Measurements from ENCODE around the gene TCN1. TPM values are rescaled to one million over a fixed set of nuclear protein-coding genes. Genes with fewer than 3 reads are reported as not detected.
"Not testable (repeated sequence)": the region's sequence is repeated elsewhere in the genome, so short reads cannot be mapped to it uniquely, and the experiment has no call there.

The TCN1 gene
- total RNA-seq, 2 experiments from 2014 or later, result not detected

- no peak overlapping the region for H3K4me3 Mint-ChIP-seq
- H3K4me1 Mint-ChIP-seq, result no peaks in the 10 kb centered on the region
- no peaks in the 10 kb centered on the region for H3K36me3 Mint-ChIP-seq
- POLR2A ChIA-PET, result no interaction called here
- peaks cover 10% of the 10 kb centered on the region for H3K27me3 Mint-ChIP-seq
- no peak overlapping the region for H3K27ac Mint-ChIP-seq
- H3K9me3 Mint-ChIP-seq, result peaks cover 3% of the 10 kb centered on the region
- ATAC-seq (ENCODE audit: low read depth) (no peak), DNase-seq (no peak)
These were observed 18.7 kb downstream of the TCN1 start for GRCh38 chr11:59847626-59848025.

GRCh38 chr11:59846556-59846955, 19.7 kb downstream of the TCN1 start:
- no peaks in the 10 kb centered on the region for H3K36me3 Mint-ChIP-seq
- DNase-seq (no peak), ATAC-seq (ENCODE audit: low read depth) (no peak)
- H3K4me1 Mint-ChIP-seq, result no peaks in the 10 kb centered on the region
- peaks cover 10% of the 10 kb centered on the region for H3K27me3 Mint-ChIP-seq
- POLR2A ChIA-PET, result no interaction called here
- H3K9me3 Mint-ChIP-seq, result peaks cover 3% of the 10 kb centered on the region
- H3K27ac Mint-ChIP-seq, result no peak overlapping the region
- no peak overlapping the region for H3K4me3 Mint-ChIP-seq

- no peaks in the 10 kb centered on the region for H3K36me3 Mint-ChIP-seq
- peaks cover 10% of the 10 kb centered on the region for H3K27me3 Mint-ChIP-seq
- DNase-seq (no peak), ATAC-seq (ENCODE audit: low read depth) (no peak)
- no peak within 1 kb of the TSS for H3K27ac Mint-ChIP-seq
- POLR2A ChIA-PET, result no interaction called here
- peaks cover 1% of the 10 kb centered on the region for H3K9me3 Mint-ChIP-seq
- no peaks in the 10 kb centered on the region for H3K4me1 Mint-ChIP-seq
- no peak within 1 kb of the TSS for H3K4me3 Mint-ChIP-seq
These were observed 20.9 kb downstream of the TCN1 start, which contains the start of gene CBLIF for GRCh38 chr11:59845399-59845798. TSS of gene CBLIF (minus strand) at chr11:59845499. CDS start at chr11:59845453, 46 bp downstream.

GRCh38 chr11:59842316-59842715, 24.0 kb downstream of the TCN1 start:
- ATAC-seq (ENCODE audit: low read depth) (no peak), DNase-seq (no peak)
- Mint-ChIP-seq H3K27ac (no peak overlapping the region), H3K9me3 (no peaks in the 10 kb centered on the region), H3K27me3 (peaks cover 8% of the 10 kb centered on the region), H3K4me3 (no peak overlapping the region), H3K4me1 (no peaks in the 10 kb centered on the region), H3K36me3 (no peaks in the 10 kb centered on the region)
- POLR2A ChIA-PET, result no interaction called here

GRCh38 chr11:59841514-59841913, 24.8 kb downstream of the TCN1 start:
- DNase-seq (no peak), ATAC-seq (ENCODE audit: low read depth) (no peak)
- Mint-ChIP-seq H3K9me3 (no peaks in the 10 kb centered on the region), H3K36me3 (no peaks in the 10 kb centered on the region), H3K4me1 (no peaks in the 10 kb centered on the region), H3K27me3 (peaks cover 6% of the 10 kb centered on the region), H3K27ac (no peak overlapping the region), H3K4me3 (no peak overlapping the region)
- POLR2A ChIA-PET, result no interaction called here

GRCh38 chr11:59839615-59840014, 26.7 kb downstream of the TCN1 start:
- no peak for DNase-seq
- Mint-ChIP-seq H3K27me3 (no peaks in the 10 kb centered on the region), H3K9me3 (no peaks in the 10 kb centered on the region), H3K4me3 (no peak overlapping the region), H3K4me1 (no peaks in the 10 kb centered on the region), H3K36me3 (no peaks in the 10 kb centered on the region), H3K27ac (no peak overlapping the region)
- POLR2A ChIA-PET, result no interaction called here
- ATAC-seq (ENCODE audit: low read depth), result no peak

GRCh38 chr11:59833602-59834001, 32.7 kb downstream of the TCN1 start:
- no peak overlapping the region for H3K27ac Mint-ChIP-seq
- no peak for ATAC-seq (ENCODE audit: low read depth)
- POLR2A ChIA-PET, result no interaction called here

GRCh38 chr11:59829358-59829757, 36.9 kb downstream of the TCN1 start:
- Mint-ChIP-seq H3K4me3 (no peak overlapping the region), H3K4me1 (peaks cover 3% of the 10 kb centered on the region), H3K36me3 (no peaks in the 10 kb centered on the region), H3K27me3 (peaks cover 2% of the 10 kb centered on the region), H3K27ac (no peak overlapping the region), H3K9me3 (no peaks in the 10 kb centered on the region)
- ATAC-seq (ENCODE audit: low read depth) (no peak), DNase-seq (no peak)
- POLR2A ChIA-PET, result no interaction called here

More at GRCh38 chr11:59833602-59834001, 32.7 kb downstream of the TCN1 start:
- no peak overlapping the region for H3K4me3 Mint-ChIP-seq
- H3K36me3 Mint-ChIP-seq, result no peaks in the 10 kb centered on the region
- H3K4me1 Mint-ChIP-seq, result peaks cover 3% of the 10 kb centered on the region
- H3K9me3 Mint-ChIP-seq, result no peaks in the 10 kb centered on the region
- H3K27me3 Mint-ChIP-seq, result no peaks in the 10 kb centered on the region
- no peak for DNase-seq

- no peak overlapping the region for H3K4me3 Mint-ChIP-seq
- H3K4me1 Mint-ChIP-seq, result peaks cover 10% of the 10 kb centered on the region
- H3K36me3 Mint-ChIP-seq, result no peaks in the 10 kb centered on the region
- POLR2A ChIA-PET, result no interaction called here
- peaks cover 2% of the 10 kb centered on the region for H3K27me3 Mint-ChIP-seq
- DNase-seq (no peak), ATAC-seq (ENCODE audit: low read depth) (peak; percentile 78)
- no peaks in the 10 kb centered on the region for H3K9me3 Mint-ChIP-seq
- H3K27ac Mint-ChIP-seq, result no peak overlapping the region
These were observed 43.2 kb downstream of the TCN1 start for GRCh38 chr11:59822989-59823566.

GRCh38 chr11:59818572-59818971, 47.7 kb downstream of the TCN1 start:
- Mint-ChIP-seq H3K27ac (peak overlapping the region; percentile 32), H3K27me3 (peaks cover 2% of the 10 kb centered on the region), H3K4me3 (no peak overlapping the region), H3K9me3 (no peaks in the 10 kb centered on the region), H3K36me3 (peaks cover 8% of the 10 kb centered on the region), H3K4me1 (peaks cover 17% of the 10 kb centered on the region)
- POLR2A ChIA-PET, result no interaction called here
- ATAC-seq (ENCODE audit: low read depth) (peak; percentile 49), DNase-seq (no peak)

- not testable (repeated sequence) for H3K27ac Mint-ChIP-seq; H3K27me3 Mint-ChIP-seq; ATAC-seq (ENCODE audit: low read depth); H3K9me3 Mint-ChIP-seq; H3K4me3 Mint-ChIP-seq; DNase-seq
- H3K36me3 Mint-ChIP-seq, result peaks cover 11% of the 10 kb centered on the region
- peaks cover 16% of the 10 kb centered on the region for H3K4me1 Mint-ChIP-seq
- POLR2A ChIA-PET, result interaction anchor here (1.0 kb wide), 2 partner anchors 15 to 62 kb away, joined by 3 read pairs; no protein-coding TSS in a partner anchor
These were observed 49.9 kb downstream of the TCN1 start for GRCh38 chr11:59816434-59816833.

GRCh38 chr11:59815754-59816153, 50.5 kb downstream of the TCN1 start:
- no peak overlapping the region for H3K4me3 Mint-ChIP-seq
- peaks cover 2% of the 10 kb centered on the region for H3K27me3 Mint-ChIP-seq
- H3K36me3 Mint-ChIP-seq, result peaks cover 15% of the 10 kb centered on the region
- POLR2A ChIA-PET, result interaction anchor here (0.6 to 1.0 kb wide), 2 partner anchors 61 to 218 kb away, joined by 3 read pairs; no protein-coding TSS in a partner anchor
- ATAC-seq (ENCODE audit: low read depth), result no peak
- no peak for DNase-seq
- peaks cover 23% of the 10 kb centered on the region for H3K4me1 Mint-ChIP-seq
- no peak overlapping the region for H3K27ac Mint-ChIP-seq
- H3K9me3 Mint-ChIP-seq, result peaks cover 2% of the 10 kb centered on the region

- ATAC-seq (ENCODE audit: low read depth) (no peak), DNase-seq (no peak)
- Mint-ChIP-seq H3K4me3 (peak overlapping the region; percentile 60), H3K9me3 (peaks cover 2% of the 10 kb centered on the region), H3K36me3 (peaks cover 17% of the 10 kb centered on the region), H3K27ac (peak overlapping the region; percentile 74), H3K4me1 (peaks cover 25% of the 10 kb centered on the region), H3K27me3 (peaks cover 2% of the 10 kb centered on the region)
- POLR2A ChIA-PET, result interaction anchor here (0.7 kb wide), 2 partner anchors 31 to 279 kb away, joined by 6 to 7 read pairs; no protein-coding TSS in a partner anchor
These were observed 52.3 kb downstream of the TCN1 start for GRCh38 chr11:59814021-59814420.

- Mint-ChIP-seq H3K36me3 (peaks cover 19% of the 10 kb centered on the region), H3K9me3 (peaks cover 2% of the 10 kb centered on the region), H3K4me3 (peak overlapping the region; percentile 30), H3K27ac (peak overlapping the region; percentile 21), H3K27me3 (peaks cover 2% of the 10 kb centered on the region), H3K4me1 (peaks cover 23% of the 10 kb centered on the region)
- POLR2A ChIA-PET, result interaction anchor here (0.7 kb wide), 2 partner anchors 30 to 279 kb away, joined by 6 to 7 read pairs; no protein-coding TSS in a partner anchor
- ATAC-seq (ENCODE audit: low read depth) (no peak), DNase-seq (no peak)
These were observed 52.9 kb downstream of the TCN1 start for GRCh38 chr11:59813364-59813763.

Data from activated naive CD8-positive, alpha-beta T cell treated with anti-CD3 and anti-CD28 coated beads, Interleukin-2, amount 10 ng/mL, durations not matched to agents 7 days and 5 days (primary cell).